DMS153 treated with DMSO at 0.1 percent for 48 hours (cell line): ENCODE data around the gene MXD1.

Source experiments
- DNase-seq: peaks from one replicate; lab custom pipeline; 2025; ENCODE audit not compliant: unreplicated experiment; lab: John Stamatoyannopoulos, UW

MXD1 gene

GRCh38 chr2:69933254-69933828 is 18.4 kb downstream of the MXD1 start:
- no peak for DNase-seq

- no peak for DNase-seq
Observed at GRCh38 chr2:69933839-69934613, 19.1 kb downstream of the MXD1 start.

- no peak for DNase-seq
Observed at GRCh38 chr2:69934614-69934908, 19.7 kb downstream of the MXD1 start.

GRCh38 chr2:69935011-69935410 is 20.1 kb downstream of the MXD1 start:
- DNase-seq = no peak

- no peak for DNase-seq
Observed at GRCh38 chr2:69936906-69937305, 22.0 kb downstream of the MXD1 start.

- no peak for DNase-seq
Observed at GRCh38 chr2:69937968-69938367, 23.1 kb downstream of the MXD1 start.

GRCh38 chr2:69939722-69940121 is 24.8 kb downstream of the MXD1 start:
- DNase-seq = no peak

- no peak for DNase-seq
Observed at GRCh38 chr2:69940691-69941090, 25.8 kb downstream of the MXD1 start.

- no peak for DNase-seq
Observed at GRCh38 chr2:69943000-69943842, 28.3 kb downstream of the MXD1 start.

GRCh38 chr2:69943843-69944525 is 29.1 kb downstream of the MXD1 start:
- no peak for DNase-seq

- no peak for DNase-seq
Observed at GRCh38 chr2:69944756-69945155, 29.8 kb downstream of the MXD1 start.

- DNase-seq = no peak
Observed at GRCh38 chr2:69945441-69945840, 30.5 kb downstream of the MXD1 start.

GRCh38 chr2:69945941-69946340 is 31.0 kb downstream of the MXD1 start:
- DNase-seq = no peak

- DNase-seq = no peak
Observed at GRCh38 chr2:69946351-69947324, 31.7 kb downstream of the MXD1 start.

GRCh38 chr2:69947325-69947931 is 32.5 kb downstream of the MXD1 start:
- no peak for DNase-seq

- DNase-seq = no peak
Observed at GRCh38 chr2:69948032-69948962, 33.4 kb downstream of the MXD1 start.

- DNase-seq = no peak
Observed at GRCh38 chr2:69948963-69949645, 34.2 kb downstream of the MXD1 start.

- no peak for DNase-seq
Observed at GRCh38 chr2:69950241-69950640, 35.3 kb downstream of the MXD1 start.
